ENCODE measurements around the gene LMAN2.

DNA sequence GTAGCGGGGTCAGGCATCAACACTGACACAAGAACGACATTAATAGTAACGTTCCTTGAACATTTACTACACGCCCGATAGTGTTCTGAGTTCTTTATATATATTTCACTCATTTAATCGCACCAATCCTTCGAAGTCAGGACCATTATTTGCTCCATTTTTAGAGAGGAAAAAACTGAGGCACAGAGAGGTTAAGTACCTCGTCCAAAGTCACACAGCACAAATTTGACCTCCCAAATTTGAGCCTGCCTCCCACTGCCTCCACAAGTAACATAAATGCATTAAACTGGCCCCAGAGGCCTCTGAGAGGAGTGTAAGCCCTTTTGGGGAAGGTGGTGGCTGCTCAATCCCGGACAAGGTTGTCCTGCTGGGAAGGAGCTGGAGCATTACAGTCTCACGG is 12.1 kb upstream of the LMAN2 start:
- TF ChIP-seq CTCF (IDR thresholded peaks at IDR 0.05) (no peak), POLR2AphosphoS5 (IDR thresholded peaks at IDR 0.05) (no peak), POLR2A (IDR thresholded peaks at IDR 0.05) (no peak), EP300 (IDR thresholded peaks at IDR 0.05) (no peak)
